HEK293 (cell line): ENCODE measurements around the gene TAP2.
A peak's percentile ranks its signal among the peaks of the same experiment; 100 is the strongest.

Experiments
- HOXC10 ChIP-seq: sonication (generic); formaldehyde crosslinking; IDR thresholded peaks from 2 replicates; pipeline ENCODE4 v1.8.1; 2023; ENCODE audit warnings: mild to moderate bottlenecking, missing genetic modification reagents
- KLF1 ChIP-seq: fragments of 450-650 bp; formaldehyde crosslinking; IDR thresholded peaks from 2 replicates; pipeline ENCODE4 v1.5.1; 2016; ENCODE audit warnings: missing biosample characterization, missing genetic modification characterization
- MZF1 ChIP-seq: fragments of 450-650 bp; formaldehyde crosslinking; IDR thresholded peaks from 2 replicates; pipeline ENCODE4 v1.5.1; 2017; ENCODE audit warnings: missing biosample characterization, missing genetic modification characterization, borderline replicate concordance
- RBAK ChIP-seq: fragments of 450-650 bp; formaldehyde crosslinking; IDR thresholded peaks from 2 replicates; pipeline ENCODE4 v1.5.1; 2016; ENCODE audit warnings: missing biosample characterization, missing genetic modification characterization
- YY2 ChIP-seq: fragments of 450-650 bp; formaldehyde crosslinking; IDR thresholded peaks from 2 replicates; pipeline ENCODE4 v1.5.1; 2016; ENCODE audit warnings: missing biosample characterization, missing genetic modification characterization
- ZBTB20 ChIP-seq: fragments of 450-650 bp; formaldehyde crosslinking; IDR thresholded peaks from 2 replicates; pipeline ENCODE4 v1.5.1; 2016; ENCODE audit warnings: missing biosample characterization, missing genetic modification characterization
- ZBTB8A ChIP-seq: fragments of 450-650 bp; formaldehyde crosslinking; IDR thresholded peaks from 2 replicates; pipeline ENCODE4 v1.5.1; 2016; ENCODE audit warnings: missing biosample characterization, missing genetic modification characterization
- ZIC2 ChIP-seq: fragments of 450-650 bp; formaldehyde crosslinking; IDR thresholded peaks from 2 replicates; pipeline ENCODE4 v1.5.1; 2016; ENCODE audit warnings: missing biosample characterization, missing genetic modification characterization
- ZNF138 ChIP-seq: fragments of 450-650 bp; formaldehyde crosslinking; IDR thresholded peaks from 2 replicates; pipeline ENCODE4 v1.5.1; 2016; ENCODE audit warnings: missing biosample characterization, missing genetic modification characterization, borderline replicate concordance
- ZNF24 ChIP-seq: fragments of 450-650 bp; formaldehyde crosslinking; IDR thresholded peaks from 2 replicates; pipeline ENCODE4 v1.5.1; 2016; ENCODE audit warnings: missing biosample characterization, missing genetic modification characterization
- ZNF292 ChIP-seq: fragments of 450-650 bp; formaldehyde crosslinking; IDR thresholded peaks from 2 replicates; pipeline ENCODE4 v1.5.1; 2016; ENCODE audit warnings: low read depth, missing biosample characterization, missing genetic modification characterization, borderline replicate concordance
- ZNF324 ChIP-seq: fragments of 450-650 bp; formaldehyde crosslinking; IDR thresholded peaks from 2 replicates; pipeline ENCODE4 v1.5.1; 2016; ENCODE audit warnings: missing biosample characterization, missing genetic modification characterization
- ZNF423 ChIP-seq: fragments of 450-650 bp; formaldehyde crosslinking; IDR thresholded peaks from 2 replicates; pipeline ENCODE4 v1.5.1; 2016; ENCODE audit warnings: missing biosample characterization, missing genetic modification characterization
- ZNF433 ChIP-seq: fragments of 450-650 bp; formaldehyde crosslinking; IDR thresholded peaks from 2 replicates; pipeline ENCODE4 v1.5.1; 2016; ENCODE audit warnings: missing biosample characterization, missing genetic modification characterization, low read depth
- ZNF521 ChIP-seq: fragments of 450-650 bp; formaldehyde crosslinking; IDR thresholded peaks from 2 replicates; pipeline ENCODE4 v1.5.1; 2017; ENCODE audit warnings: missing biosample characterization, mild to moderate bottlenecking, missing genetic modification characterization
- ZNF530 ChIP-seq: fragments of 450-650 bp; formaldehyde crosslinking; IDR thresholded peaks from 2 replicates; pipeline ENCODE4 v1.5.1; 2016; ENCODE audit warnings: low read depth, missing biosample characterization, missing genetic modification characterization
- ZNF585B ChIP-seq: fragments of 450-650 bp; formaldehyde crosslinking; IDR thresholded peaks from 2 replicates; pipeline ENCODE4 v1.5.1; 2016; ENCODE audit warnings: missing biosample characterization, missing genetic modification characterization
- ZNF777 ChIP-seq: fragments of 450-650 bp; formaldehyde crosslinking; IDR thresholded peaks from 2 replicates; pipeline ENCODE4 v1.5.1; 2017; ENCODE audit warnings: missing biosample characterization, missing genetic modification characterization, borderline replicate concordance
- TF ChIP-seq, protein P1 (sequence below): fragments of 450-650 bp; formaldehyde crosslinking; conservative IDR thresholded peaks from 2 replicates; pipeline ENCODE4 v1.5.1; 2016; ENCODE audit warnings: low read depth, missing biosample characterization, missing genetic modification characterization
- TF ChIP-seq, protein P2 (sequence below): sonication (generic); formaldehyde crosslinking; IDR thresholded peaks from 2 replicates; pipeline ENCODE4 v1.8.1; 2022; ENCODE audit warnings: mild to moderate bottlenecking, moderate library complexity, missing genetic modification reagents
- TF ChIP-seq, protein P3 (sequence below): fragments of 450-650 bp; formaldehyde crosslinking; IDR thresholded peaks from 2 replicates; pipeline ENCODE4 v1.5.1; 2016; ENCODE audit warnings: missing biosample characterization, missing genetic modification characterization
- TF ChIP-seq, protein P4 (sequence below): fragments of 450-650 bp; formaldehyde crosslinking; IDR thresholded peaks from 2 replicates; pipeline ENCODE4 v1.5.1; 2016; ENCODE audit warnings: missing biosample characterization, missing genetic modification characterization
- TF ChIP-seq, protein P5 (sequence below): fragments of 450-650 bp; formaldehyde crosslinking; IDR thresholded peaks from 2 replicates; pipeline ENCODE4 v1.5.1; 2016; ENCODE audit warnings: missing biosample characterization, missing genetic modification characterization
- TF ChIP-seq, protein P6 (sequence below): fragments of 450-650 bp; formaldehyde crosslinking; IDR thresholded peaks from 2 replicates; pipeline ENCODE4 v1.5.0; 2017; ENCODE audit warnings: missing biosample characterization, missing genetic modification characterization, borderline replicate concordance

The TAP2 gene

DNA sequence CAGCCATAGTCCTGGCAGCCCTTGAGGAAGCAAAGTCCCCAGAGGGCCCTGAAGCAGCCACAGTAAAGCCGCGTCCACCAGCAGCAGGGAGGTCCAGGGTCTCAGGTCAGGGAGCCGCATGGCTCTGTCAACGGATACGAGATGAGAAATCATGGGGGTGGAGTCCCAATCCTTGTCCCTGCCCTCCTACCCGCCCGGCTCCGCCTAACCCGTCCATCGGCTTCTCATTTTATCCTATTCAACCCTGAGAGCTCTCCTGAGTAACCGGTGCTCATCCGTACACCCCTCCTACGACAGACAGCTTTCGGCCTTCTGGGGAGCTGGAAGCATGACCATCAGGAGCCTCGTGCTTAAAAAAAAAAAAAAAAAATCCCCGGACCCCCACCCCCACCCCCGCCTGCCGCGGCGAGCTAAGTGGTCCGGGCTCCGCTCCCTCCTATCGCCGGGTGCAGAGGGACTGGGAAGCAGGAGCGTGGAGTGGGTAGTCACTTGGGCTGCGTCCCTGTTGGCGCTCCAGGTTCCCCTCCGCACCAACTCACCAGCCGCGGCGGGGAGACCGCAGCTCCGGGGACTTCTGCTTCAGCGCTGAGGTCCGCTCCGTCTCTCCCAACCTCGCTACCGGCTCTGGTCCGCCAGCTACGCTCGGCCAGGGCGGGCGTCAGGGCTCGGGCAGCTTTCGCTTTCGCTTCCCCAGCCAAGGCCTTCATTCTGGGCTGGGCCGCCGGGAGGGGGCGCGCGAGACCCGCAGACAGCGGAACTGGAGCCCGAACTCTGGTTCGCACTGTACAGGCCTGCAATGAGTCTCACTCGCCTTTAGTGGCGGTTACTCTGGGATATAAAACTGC is at the start of gene TAP2 (continued):
- TF ChIP-seq, protein P1, sequence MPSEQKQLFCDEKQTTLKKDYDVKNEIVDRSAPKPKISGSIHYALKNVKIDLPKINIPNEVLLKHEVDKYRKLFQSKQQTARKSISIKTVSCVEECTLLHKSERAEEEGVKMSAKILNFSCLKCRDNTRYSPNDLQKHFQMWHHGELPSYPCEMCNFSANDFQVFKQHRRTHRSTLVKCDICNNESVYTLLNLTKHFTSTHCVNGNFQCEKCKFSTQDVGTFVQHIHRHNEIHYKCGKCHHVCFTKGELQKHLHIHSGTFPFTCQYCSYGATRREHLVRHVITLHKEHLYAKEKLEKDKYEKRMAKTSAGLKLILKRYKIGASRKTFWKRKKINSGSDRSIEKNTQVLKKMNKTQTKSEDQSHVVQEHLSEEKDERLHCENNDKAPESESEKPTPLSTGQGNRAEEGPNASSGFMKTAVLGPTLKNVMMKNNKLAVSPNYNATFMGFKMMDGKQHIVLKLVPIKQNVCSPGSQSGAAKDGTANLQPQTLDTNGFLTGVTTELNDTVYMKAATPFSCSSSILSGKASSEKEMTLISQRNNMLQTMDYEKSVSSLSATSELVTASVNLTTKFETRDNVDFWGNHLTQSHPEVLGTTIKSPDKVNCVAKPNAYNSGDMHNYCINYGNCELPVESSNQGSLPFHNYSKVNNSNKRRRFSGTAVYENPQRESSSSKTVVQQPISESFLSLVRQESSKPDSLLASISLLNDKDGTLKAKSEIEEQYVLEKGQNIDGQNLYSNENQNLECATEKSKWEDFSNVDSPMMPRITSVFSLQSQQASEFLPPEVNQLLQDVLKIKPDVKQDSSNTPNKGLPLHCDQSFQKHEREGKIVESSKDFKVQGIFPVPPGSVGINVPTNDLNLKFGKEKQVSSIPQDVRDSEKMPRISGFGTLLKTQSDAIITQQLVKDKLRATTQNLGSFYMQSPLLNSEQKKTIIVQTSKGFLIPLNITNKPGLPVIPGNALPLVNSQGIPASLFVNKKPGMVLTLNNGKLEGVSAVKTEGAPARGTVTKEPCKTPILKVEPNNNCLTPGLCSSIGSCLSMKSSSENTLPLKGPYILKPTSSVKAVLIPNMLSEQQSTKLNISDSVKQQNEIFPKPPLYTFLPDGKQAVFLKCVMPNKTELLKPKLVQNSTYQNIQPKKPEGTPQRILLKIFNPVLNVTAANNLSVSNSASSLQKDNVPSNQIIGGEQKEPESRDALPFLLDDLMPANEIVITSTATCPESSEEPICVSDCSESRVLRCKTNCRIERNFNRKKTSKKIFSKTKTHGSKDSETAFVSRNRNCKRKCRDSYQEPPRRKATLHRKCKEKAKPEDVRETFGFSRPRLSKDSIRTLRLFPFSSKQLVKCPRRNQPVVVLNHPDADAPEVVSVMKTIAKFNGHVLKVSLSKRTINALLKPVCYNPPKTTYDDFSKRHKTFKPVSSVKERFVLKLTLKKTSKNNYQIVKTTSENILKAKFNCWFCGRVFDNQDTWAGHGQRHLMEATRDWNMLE (tag by site-specific recombination), result no peak
- no peak for TF ChIP-seq RBAK (tag by site-specific recombination)
- TF ChIP-seq ZNF530 (tag by site-specific recombination), result no peak
- TF ChIP-seq, protein P2, sequence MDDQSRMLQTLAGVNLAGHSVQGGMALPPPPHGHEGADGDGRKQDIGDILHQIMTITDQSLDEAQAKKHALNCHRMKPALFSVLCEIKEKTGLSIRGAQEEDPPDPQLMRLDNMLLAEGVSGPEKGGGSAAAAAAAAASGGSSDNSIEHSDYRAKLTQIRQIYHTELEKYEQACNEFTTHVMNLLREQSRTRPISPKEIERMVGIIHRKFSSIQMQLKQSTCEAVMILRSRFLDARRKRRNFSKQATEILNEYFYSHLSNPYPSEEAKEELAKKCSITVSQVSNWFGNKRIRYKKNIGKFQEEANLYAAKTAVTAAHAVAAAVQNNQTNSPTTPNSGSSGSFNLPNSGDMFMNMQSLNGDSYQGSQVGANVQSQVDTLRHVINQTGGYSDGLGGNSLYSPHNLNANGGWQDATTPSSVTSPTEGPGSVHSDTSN, result peak; percentile 82
- TF ChIP-seq, protein P3, sequence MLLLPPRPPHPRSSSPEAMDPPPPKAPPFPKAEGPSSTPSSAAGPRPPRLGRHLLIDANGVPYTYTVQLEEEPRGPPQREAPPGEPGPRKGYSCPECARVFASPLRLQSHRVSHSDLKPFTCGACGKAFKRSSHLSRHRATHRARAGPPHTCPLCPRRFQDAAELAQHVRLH (tag by site-specific recombination), result no peak
- TF ChIP-seq ZNF585B (tag by site-specific recombination), result no peak
- TF ChIP-seq ZNF324 (tag by site-specific recombination), result peak; percentile 70
- TF ChIP-seq ZNF521 (tag by site-specific recombination), result no peak
- TF ChIP-seq, protein P4, sequence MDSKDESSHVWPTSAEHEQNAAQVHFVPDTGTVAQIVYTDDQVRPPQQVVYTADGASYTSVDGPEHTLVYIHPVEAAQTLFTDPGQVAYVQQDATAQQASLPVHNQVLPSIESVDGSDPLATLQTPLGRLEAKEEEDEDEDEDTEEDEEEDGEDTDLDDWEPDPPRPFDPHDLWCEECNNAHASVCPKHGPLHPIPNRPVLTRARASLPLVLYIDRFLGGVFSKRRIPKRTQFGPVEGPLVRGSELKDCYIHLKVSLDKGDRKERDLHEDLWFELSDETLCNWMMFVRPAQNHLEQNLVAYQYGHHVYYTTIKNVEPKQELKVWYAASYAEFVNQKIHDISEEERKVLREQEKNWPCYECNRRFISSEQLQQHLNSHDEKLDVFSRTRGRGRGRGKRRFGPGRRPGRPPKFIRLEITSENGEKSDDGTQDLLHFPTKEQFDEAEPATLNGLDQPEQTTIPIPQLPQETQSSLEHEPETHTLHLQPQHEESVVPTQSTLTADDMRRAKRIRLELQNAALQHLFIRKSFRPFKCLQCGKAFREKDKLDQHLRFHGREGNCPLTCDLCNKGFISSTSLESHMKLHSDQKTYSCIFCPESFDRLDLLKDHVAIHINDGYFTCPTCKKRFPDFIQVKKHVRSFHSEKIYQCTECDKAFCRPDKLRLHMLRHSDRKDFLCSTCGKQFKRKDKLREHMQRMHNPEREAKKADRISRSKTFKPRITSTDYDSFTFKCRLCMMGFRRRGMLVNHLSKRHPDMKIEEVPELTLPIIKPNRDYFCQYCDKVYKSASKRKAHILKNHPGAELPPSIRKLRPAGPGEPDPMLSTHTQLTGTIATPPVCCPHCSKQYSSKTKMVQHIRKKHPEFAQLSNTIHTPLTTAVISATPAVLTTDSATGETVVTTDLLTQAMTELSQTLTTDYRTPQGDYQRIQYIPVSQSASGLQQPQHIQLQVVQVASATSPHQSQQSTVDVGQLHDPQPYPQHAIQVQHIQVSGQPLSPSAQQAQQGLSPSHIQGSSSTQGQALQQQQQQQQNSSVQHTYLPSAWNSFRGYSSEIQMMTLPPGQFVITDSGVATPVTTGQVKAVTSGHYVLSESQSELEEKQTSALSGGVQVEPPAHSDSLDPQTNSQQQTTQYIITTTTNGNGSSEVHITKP (tag by site-specific recombination), result peak; percentile 87
- peak; percentile 58; the same call in 1 of the 2 replicates for TF ChIP-seq ZBTB8A (tag by site-specific recombination)
- TF ChIP-seq ZNF433, result no peak
- TF ChIP-seq, protein P5, sequence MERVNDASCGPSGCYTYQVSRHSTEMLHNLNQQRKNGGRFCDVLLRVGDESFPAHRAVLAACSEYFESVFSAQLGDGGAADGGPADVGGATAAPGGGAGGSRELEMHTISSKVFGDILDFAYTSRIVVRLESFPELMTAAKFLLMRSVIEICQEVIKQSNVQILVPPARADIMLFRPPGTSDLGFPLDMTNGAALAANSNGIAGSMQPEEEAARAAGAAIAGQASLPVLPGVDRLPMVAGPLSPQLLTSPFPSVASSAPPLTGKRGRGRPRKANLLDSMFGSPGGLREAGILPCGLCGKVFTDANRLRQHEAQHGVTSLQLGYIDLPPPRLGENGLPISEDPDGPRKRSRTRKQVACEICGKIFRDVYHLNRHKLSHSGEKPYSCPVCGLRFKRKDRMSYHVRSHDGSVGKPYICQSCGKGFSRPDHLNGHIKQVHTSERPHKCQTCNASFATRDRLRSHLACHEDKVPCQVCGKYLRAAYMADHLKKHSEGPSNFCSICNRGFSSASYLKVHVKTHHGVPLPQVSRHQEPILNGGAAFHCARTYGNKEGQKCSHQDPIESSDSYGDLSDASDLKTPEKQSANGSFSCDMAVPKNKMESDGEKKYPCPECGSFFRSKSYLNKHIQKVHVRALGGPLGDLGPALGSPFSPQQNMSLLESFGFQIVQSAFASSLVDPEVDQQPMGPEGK (tag by site-specific recombination), result peak; percentile 35
- TF ChIP-seq ZNF777, result 0 out of 2 replicates have a peak, but pooled peaks have one; percentile 37
- TF ChIP-seq HOXC10 (CRISPR knock-in tag), result no peak
- TF ChIP-seq MZF1 (tag by site-specific recombination), result no peak
- TF ChIP-seq ZNF423 (tag by site-specific recombination), result no peak
- TF ChIP-seq, protein P6, sequence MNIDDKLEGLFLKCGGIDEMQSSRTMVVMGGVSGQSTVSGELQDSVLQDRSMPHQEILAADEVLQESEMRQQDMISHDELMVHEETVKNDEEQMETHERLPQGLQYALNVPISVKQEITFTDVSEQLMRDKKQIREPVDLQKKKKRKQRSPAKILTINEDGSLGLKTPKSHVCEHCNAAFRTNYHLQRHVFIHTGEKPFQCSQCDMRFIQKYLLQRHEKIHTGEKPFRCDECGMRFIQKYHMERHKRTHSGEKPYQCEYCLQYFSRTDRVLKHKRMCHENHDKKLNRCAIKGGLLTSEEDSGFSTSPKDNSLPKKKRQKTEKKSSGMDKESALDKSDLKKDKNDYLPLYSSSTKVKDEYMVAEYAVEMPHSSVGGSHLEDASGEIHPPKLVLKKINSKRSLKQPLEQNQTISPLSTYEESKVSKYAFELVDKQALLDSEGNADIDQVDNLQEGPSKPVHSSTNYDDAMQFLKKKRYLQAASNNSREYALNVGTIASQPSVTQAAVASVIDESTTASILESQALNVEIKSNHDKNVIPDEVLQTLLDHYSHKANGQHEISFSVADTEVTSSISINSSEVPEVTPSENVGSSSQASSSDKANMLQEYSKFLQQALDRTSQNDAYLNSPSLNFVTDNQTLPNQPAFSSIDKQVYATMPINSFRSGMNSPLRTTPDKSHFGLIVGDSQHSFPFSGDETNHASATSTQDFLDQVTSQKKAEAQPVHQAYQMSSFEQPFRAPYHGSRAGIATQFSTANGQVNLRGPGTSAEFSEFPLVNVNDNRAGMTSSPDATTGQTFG, result no peak
- no peak for TF ChIP-seq ZIC2 (tag by site-specific recombination)
- TF ChIP-seq ZBTB20 (tag by site-specific recombination), result peak; percentile 59; the same call in 1 of the 2 replicates
- TF ChIP-seq ZNF138 (tag by site-specific recombination), result no peak
- TF ChIP-seq YY2, result no peak
- no peak; the same call in 1 of the 2 replicates for TF ChIP-seq ZNF24 (tag by site-specific recombination)
- TF ChIP-seq KLF1 (tag by site-specific recombination), result no peak
- no peak for TF ChIP-seq ZNF292
